Upper lobe of right lung (tissue), 1 donor: ENCODE results near the gene RABEP2. TPM values are rescaled to one million over a fixed set of nuclear protein-coding genes. Genes with fewer than 3 reads are reported as not detected.

Experiments used
- ATAC-seq: fragments of 200-7000 bp; cut with Tn5 transposase; one replicate; pipeline ENCODE4 v1.9.1; 2020; ENCODE audit warnings: mild to moderate bottlenecking, moderate library complexity
- DNase-seq: peaks from one replicate; pipeline ENCODE4 v3.0.0-alpha.2; 2020
- H3K27ac ChIP-seq: fragments of 200-600 bp; one replicate; pipeline ENCODE4 v1.8.0; 2022
- H3K27me3 ChIP-seq: fragments of 200-600 bp; one replicate; pipeline ENCODE4 v1.8.0; 2022; ENCODE audit warnings: mild to moderate bottlenecking
- H3K36me3 ChIP-seq: fragments of 200-600 bp; one replicate; pipeline ENCODE4 v1.8.0; 2022
- H3K4me1 ChIP-seq: fragments of 200-600 bp; one replicate; pipeline ENCODE4 v1.8.0; 2022
- H3K4me3 ChIP-seq: fragments of 200-600 bp; one replicate; pipeline ENCODE4 v1.8.0; 2022; ENCODE audit warnings: mild to moderate bottlenecking
- H3K9me3 ChIP-seq: fragments of 200-600 bp; one replicate; pipeline ENCODE4 v1.8.0; 2022
- CTCF ChIP-seq: fragments of 200-600 bp; IDR thresholded peaks from one replicate; pipeline ENCODE4 v1.8.0; 2022; ENCODE audit warnings: antibody characterized with exemption
- intact Hi-C: fragments of 100-400 bp; cut with DNase I; formaldehyde crosslinking; loops from one replicate; pipeline ENCODE4 v1.11.0; 2022
- total RNA-seq: library from RNA; stranded (reverse); fragmentation: NEBNext Ultra II Directional; extraction: Animal tissue kit (Norgen Biotek cat#: 25700); gene quantifications from one replicate; pipeline ENCODE4 v1.2.1, GENCODE V29; 2021
- donor health status: DM: no; HTN: yes; CAD: no; lungs with severe emphysema.

The RABEP2 gene
- total RNA-seq, 1 donor from 2014 or later = 23.4 TPM

- intact Hi-C loops = no loop called here
- H3K27ac ChIP-seq = no peak overlapping the region
- no peaks in the 10 kb centered on the region for H3K4me1 ChIP-seq
- DNase-seq = no peak
- H3K9me3 ChIP-seq = no peaks in the 10 kb centered on the region
- no peak for ATAC-seq
- no peaks in the 10 kb centered on the region for H3K27me3 ChIP-seq
- no peak for TF ChIP-seq CTCF
- no peak overlapping the region for H3K4me3 ChIP-seq
- peaks cover 69% of the 10 kb centered on the region for H3K36me3 ChIP-seq
Measured at GRCh38 chr16:28913946-28914724, 10.9 kb downstream of the RABEP2 start.

GRCh38 chr16:28912558-28912957, 12.5 kb downstream of the RABEP2 start:
- H3K36me3 ChIP-seq = peaks cover 71% of the 10 kb centered on the region
- H3K4me3 ChIP-seq = no peak overlapping the region
- no peak for TF ChIP-seq CTCF
- DNase-seq = no peak
- no peak for ATAC-seq
- H3K9me3 ChIP-seq = no peaks in the 10 kb centered on the region
- H3K27me3 ChIP-seq = no peaks in the 10 kb centered on the region
- no peaks in the 10 kb centered on the region for H3K4me1 ChIP-seq
- intact Hi-C loops = no loop called here
- H3K27ac ChIP-seq = no peak overlapping the region

GRCh38 chr16:28910086-28911031, 14.7 kb downstream of the RABEP2 start:
- Histone ChIP-seq H3K27me3 (no peaks in the 10 kb centered on the region), H3K27ac (no peak overlapping the region), H3K9me3 (no peaks in the 10 kb centered on the region), H3K4me1 (no peaks in the 10 kb centered on the region), H3K36me3 (peaks cover 57% of the 10 kb centered on the region), H3K4me3 (no peak overlapping the region)
- ATAC-seq (peak; percentile 16), DNase-seq (no peak)
- intact Hi-C loops = no loop called here
- no peak for TF ChIP-seq CTCF

GRCh38 chr16:28905800-28906372, 19.2 kb downstream of the RABEP2 start:
- no peak for ATAC-seq
- no peak for DNase-seq
- H3K36me3 ChIP-seq = peaks cover 44% of the 10 kb centered on the region

More at GRCh38 chr16:28905800-28906372, 19.2 kb downstream of the RABEP2 start:
- H3K4me1 ChIP-seq = no peaks in the 10 kb centered on the region
- TF ChIP-seq CTCF = no peak
- no peaks in the 10 kb centered on the region for H3K27me3 ChIP-seq
- intact Hi-C loops = no loop called here
- no peak overlapping the region for H3K27ac ChIP-seq
- H3K4me3 ChIP-seq = no peak overlapping the region
- H3K9me3 ChIP-seq = no peaks in the 10 kb centered on the region
